ENCODE data around the gene PSMG3.

PSMG3 gene

DNA sequence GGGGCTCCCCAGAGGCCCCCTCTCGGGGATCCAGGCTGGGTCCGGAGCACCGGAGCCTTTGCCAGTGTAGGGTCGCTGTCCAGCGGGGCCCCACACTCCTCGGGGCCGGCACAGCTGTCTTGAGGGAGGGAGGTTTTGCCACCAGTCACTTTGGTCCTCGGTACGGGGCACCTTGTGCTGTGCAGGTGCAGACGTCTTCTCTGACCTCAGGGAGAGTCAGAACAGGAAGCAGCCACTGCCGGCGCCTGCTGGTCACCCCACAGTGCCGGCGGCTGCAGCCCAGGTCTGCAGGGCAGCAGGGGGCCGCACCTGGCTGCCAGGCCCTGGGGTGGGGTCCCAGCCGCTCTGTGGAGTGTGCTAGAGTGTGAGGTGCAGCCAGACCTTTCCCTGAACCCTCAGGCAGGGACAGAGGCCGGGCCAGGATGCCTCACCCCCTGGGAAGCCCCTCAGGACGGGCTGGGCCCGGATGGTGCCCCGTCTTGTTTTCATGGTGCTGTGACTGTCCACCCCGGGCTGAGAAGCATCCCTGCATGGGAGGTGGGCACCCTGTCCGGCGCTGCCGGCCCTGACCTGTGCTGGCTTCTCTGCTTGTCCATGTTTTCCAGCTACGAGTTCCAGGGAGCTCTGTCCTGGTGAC is 31.2 kb downstream of the PSMG3 start:
- Histone ChIP-seq H3K4me1 (peaks cover 13% of the 10 kb centered on the region), H3K9me3 (no peaks in the 10 kb centered on the region), H3K36me3 (replicated peaks) (peaks cover 18% of the 10 kb centered on the region), H3K4me3 (no peak overlapping the region), H3K27me3 (ENCODE audit: low read depth) (no peaks in the 10 kb centered on the region)
- no peak for DNase-seq (ENCODE audit: low spot score in 2 of 2)
- in situ Hi-C loops (cut with MboI; ENCODE audit: low sequenced_read_pairs): no loop called here

DNA sequence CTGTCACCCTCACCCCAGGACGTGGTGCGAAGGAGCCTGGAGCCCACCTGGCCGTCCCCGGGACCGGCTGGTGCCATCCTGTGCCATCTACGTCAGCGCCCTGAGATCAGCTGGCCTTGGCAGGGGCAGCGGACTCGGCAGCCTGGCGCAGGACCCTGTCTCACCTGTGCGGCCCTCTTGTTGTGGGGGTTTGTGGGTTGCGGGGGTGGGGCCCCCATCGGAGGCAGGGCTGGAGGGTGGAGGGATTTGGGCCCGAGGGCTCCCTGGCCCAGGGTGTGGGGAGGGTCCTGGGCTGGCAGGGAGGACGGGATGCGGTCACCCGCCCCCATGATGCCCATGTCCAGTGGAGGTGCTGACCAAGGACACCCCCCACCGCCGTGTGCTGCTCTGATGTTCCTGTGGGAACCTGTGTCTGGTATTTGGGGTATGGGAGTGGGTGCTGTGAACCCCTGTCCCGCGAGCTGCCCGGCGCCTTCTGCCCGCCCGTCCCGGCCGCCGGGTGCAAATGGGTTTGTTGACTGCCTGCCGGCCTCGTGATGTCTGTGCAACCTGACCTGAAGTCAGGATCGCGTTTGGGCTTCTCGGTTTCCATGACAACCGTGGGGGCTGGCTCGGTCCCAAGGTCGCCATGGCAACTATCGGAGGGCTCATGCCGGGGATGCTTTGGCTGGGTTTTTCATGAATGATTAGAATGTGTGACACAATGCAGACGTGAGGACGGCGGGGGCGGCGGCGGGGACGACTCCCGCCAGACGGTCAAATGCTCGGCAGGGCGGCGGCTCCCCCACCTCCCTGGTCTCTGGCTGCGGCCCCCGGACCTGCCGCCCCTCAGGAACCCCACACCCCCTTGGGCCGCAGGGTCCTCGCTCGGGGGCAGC is 32.1 kb downstream of the PSMG3 start:
- Histone ChIP-seq H3K27me3 (ENCODE audit: low read depth) (no peaks in the 10 kb centered on the region), H3K4me3 (no peak overlapping the region), H3K36me3 (replicated peaks) (peaks cover 18% of the 10 kb centered on the region), H3K4me1 (peaks cover 13% of the 10 kb centered on the region), H3K9me3 (no peaks in the 10 kb centered on the region)
- in situ Hi-C loops (cut with MboI; ENCODE audit: low sequenced_read_pairs): no loop called here
- DNase-seq (ENCODE audit: low spot score in 2 of 2): peak; percentile 40 to 84

DNA sequence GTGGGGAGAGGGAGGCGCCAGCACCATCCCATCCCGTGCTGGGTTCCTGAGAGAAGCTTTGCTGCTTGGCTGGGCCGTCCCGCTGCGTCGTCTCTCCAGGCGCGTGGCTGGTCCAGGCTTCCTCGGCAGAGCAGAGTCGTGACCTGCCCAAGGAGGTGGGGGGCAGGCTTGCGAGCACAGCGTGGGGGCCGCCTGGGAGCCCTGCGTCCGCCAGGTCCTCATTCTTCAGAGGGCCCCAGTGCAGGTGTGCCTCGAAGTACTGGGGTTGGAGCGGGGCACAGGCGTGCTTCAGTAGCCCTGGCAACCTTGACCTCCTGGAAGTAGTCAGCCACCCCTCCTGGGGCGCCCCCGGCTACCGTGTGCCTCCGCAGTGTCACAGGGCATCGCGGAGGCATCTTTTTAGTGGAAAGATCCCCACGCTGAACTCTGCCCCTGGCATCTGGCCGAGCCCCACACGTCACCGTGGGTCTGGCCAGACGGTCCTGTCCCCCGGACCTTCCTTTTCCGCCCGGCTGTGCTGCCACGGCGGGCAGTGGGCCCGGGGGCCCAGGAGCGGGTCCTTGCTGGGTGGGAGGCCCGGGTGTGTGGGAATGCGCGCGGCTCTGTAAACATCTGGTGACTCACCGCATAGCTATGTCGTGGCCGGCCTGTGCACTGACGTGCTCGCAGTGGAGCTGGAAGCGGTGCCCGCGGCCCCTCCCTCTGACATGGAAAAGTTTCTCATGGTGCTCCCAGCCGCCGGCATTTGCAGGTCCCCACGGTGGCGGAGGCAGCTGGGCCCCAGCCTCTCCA is 32.9 kb downstream of the PSMG3 start:
- H3K36me3 ChIP-seq (replicated peaks): peaks cover 18% of the 10 kb centered on the region
- no peak overlapping the region for H3K4me3 ChIP-seq
- no peaks in the 10 kb centered on the region for H3K9me3 ChIP-seq
- DNase-seq (ENCODE audit: low spot score in 2 of 2): peak; percentile 72 to 88
- peaks cover 21% of the 10 kb centered on the region for H3K4me1 ChIP-seq
- in situ Hi-C loops (cut with MboI; ENCODE audit: low sequenced_read_pairs): no loop called here
- H3K27me3 ChIP-seq (ENCODE audit: low read depth): no peaks in the 10 kb centered on the region

DNA sequence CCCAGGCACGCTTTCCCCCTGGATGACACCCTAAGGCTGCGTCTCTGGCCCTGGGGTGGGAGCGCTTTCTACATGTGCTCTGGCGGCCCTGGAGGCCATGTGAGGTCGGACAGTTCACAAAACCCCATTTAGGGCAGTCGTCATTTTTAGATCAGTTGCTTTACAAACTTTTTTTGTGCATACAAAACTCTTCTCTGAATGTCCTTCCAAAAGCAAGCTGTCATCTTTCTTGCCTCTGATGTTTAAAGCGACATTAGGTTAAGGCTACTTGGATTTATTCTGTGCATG is 33.4 kb downstream of the PSMG3 start:
- in situ Hi-C loops (cut with MboI; ENCODE audit: low sequenced_read_pairs): no loop called here
- H3K9me3 ChIP-seq: no peaks in the 10 kb centered on the region
- no peak for DNase-seq (ENCODE audit: low spot score in 2 of 2)
- peaks cover 18% of the 10 kb centered on the region for H3K36me3 ChIP-seq (replicated peaks)
- no peak overlapping the region for H3K4me3 ChIP-seq
- H3K27me3 ChIP-seq (ENCODE audit: low read depth): no peaks in the 10 kb centered on the region
- H3K4me1 ChIP-seq: peaks cover 25% of the 10 kb centered on the region

DNA sequence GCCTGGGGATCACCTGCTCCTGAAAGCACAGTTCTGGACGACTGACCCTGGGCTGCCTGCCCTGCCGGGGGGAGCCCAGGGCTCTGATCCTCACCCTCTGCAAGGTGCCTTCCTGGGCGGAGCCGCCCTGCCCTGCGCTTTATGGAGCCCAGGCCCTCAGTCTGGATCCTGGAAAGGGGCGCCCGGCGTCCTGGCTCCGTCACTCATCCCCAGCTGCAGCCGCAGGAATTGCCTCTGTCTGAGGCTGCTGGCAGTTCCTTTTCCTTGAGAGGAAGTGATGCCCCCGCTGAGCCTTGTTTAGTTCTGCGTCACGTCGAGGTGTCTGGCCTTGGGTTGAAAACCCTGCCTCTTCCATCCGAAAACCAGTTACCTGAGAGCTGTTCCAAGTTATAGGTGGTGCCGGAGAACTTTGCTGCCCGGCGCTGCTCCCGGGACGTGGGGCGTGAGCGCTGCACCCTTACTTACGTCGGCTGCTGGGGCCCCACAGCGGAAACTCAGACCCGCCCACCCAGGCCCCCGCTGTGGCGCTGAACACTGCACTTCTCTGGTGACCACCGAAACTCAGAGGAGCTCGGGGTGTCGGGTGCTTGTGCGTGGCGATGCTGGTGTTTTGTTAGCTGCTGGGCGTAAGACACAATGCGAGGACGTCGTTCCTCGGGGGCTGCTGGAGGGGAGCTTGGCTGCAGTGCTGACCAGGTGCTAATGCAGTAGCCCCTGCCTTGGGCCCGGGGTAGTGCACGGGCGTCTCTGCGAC is 34.0 kb downstream of the PSMG3 start:
- Histone ChIP-seq H3K4me1 (peaks cover 25% of the 10 kb centered on the region), H3K4me3 (no peak overlapping the region), H3K27me3 (ENCODE audit: low read depth) (no peaks in the 10 kb centered on the region), H3K36me3 (replicated peaks) (peaks cover 16% of the 10 kb centered on the region), H3K9me3 (no peaks in the 10 kb centered on the region)
- in situ Hi-C loops (cut with MboI; ENCODE audit: low sequenced_read_pairs): no loop called here
- no peak for DNase-seq (ENCODE audit: low spot score in 2 of 2)

DNA sequence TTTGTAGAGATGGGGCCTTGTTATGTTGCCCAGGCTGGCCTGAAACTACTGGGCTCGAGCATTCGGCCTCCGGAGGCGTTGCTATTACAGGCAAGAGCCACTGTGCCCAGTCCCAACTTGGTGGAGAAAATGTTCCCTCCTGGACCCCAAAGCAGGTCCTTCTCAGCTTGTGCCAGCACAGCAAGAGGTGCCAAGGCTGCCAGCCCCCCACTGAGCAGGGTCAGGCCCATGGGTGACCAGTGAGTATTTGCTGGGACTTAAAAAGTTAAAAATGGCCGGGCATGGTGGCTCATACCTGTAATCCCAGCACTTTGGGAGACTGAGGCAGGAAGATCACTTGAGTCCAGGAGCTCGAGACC is 34.8 kb downstream of the PSMG3 start:
- peaks cover 25% of the 10 kb centered on the region for H3K4me1 ChIP-seq
- H3K36me3 ChIP-seq (replicated peaks): peaks cover 11% of the 10 kb centered on the region
- in situ Hi-C loops (cut with MboI; ENCODE audit: low sequenced_read_pairs): no loop called here
- H3K9me3 ChIP-seq: no peaks in the 10 kb centered on the region
- H3K27me3 ChIP-seq (ENCODE audit: low read depth): no peaks in the 10 kb centered on the region
- DNase-seq (ENCODE audit: low spot score in 2 of 2): no peak
- H3K4me3 ChIP-seq: no peak overlapping the region

DNA sequence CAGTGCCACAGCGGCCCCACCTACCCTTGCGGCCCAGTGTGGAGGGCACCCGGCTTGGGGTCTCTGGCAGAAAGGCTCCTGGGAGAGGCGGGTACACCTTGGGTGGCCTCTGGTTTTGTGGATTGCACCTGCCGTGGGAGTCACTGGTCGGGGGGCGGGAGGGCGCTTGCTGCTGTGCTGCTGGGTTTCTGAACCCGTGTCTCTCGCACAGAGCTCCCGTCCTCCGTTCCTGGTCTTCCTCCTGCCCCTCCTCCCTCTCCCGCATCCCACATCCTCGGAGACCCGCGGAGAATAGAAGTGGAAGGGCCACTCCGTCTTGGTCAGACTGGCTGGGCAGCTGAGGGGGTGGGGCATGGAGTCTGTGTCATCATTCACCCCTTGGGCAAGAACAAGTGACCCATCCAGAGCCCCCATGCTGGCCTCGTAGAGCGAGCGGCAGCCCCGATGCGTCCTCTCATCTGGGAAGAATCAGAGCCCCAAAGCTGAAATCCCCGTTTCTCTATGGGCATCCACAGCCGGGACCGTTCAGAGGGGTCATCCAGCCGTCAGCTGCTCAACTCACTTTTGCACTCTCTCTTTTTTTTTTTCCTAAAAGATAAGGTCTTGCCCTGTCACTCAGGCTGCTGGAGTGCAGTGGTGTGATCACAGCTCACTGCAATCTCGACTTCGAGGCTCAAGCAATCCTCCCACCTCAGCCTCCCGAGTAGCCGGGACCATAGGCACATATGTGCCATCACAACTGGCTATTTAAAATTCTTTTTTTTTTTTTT is 35.3 kb downstream of the PSMG3 start:
- H3K9me3 ChIP-seq: no peaks in the 10 kb centered on the region
- H3K27me3 ChIP-seq (ENCODE audit: low read depth): no peaks in the 10 kb centered on the region
- H3K36me3 ChIP-seq (replicated peaks): peaks cover 6% of the 10 kb centered on the region; the same call in 1 of the 2 replicates
- peaks cover 25% of the 10 kb centered on the region for H3K4me1 ChIP-seq
- no peak overlapping the region for H3K4me3 ChIP-seq
- in situ Hi-C loops (cut with MboI; ENCODE audit: low sequenced_read_pairs): no loop called here
- DNase-seq (ENCODE audit: low spot score in 2 of 2): no peak

DNA sequence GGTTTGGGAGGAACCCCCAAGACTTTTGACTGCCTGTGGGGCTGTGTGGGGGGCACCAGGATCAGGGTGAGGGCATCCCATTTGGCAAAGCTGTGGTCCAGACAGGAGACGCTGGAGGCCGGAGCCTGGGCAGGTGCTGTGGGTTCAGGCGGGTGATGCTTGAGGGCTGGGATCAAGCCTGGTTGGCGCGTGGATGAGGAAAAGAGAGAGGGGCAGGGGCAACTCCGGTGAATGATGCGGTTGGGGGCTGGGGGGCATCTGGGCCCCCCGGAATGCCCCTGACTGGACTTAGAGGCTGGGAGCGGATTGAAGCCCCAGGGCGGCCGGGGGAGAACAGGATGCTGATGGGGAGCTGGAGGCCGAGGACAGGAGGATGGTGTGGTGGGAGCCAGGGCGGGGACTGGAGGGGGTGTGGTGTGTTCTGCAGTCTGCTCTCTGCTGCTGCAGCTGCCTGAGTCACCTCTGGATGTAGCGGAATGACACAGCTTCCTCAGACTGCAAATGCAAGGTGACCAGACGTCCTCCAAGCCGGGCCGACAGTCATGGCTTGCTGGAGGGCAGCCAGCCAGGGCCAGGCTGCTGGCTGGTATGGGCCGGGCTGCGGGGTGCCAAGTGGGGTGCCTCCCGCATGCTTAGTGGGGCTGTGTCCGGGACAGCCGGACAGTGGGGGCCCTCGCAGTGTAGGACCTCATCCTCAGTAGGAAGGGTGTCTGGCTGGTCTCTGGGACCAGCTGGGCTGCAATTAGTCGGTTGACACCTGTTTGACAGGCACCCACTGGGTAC is 36.1 kb downstream of the PSMG3 start:
- Histone ChIP-seq H3K9me3 (no peaks in the 10 kb centered on the region), H3K36me3 (replicated peaks) (peaks cover 2% of the 10 kb centered on the region; the same call in 1 of the 2 replicates), H3K4me1 (peaks cover 25% of the 10 kb centered on the region), H3K4me3 (no peak overlapping the region), H3K27me3 (ENCODE audit: low read depth) (no peaks in the 10 kb centered on the region)
- in situ Hi-C loops (cut with MboI; ENCODE audit: low sequenced_read_pairs): no loop called here
- peak in 1 of 2 experiments; percentile 39 for DNase-seq (ENCODE audit: low spot score in 2 of 2)

DNA sequence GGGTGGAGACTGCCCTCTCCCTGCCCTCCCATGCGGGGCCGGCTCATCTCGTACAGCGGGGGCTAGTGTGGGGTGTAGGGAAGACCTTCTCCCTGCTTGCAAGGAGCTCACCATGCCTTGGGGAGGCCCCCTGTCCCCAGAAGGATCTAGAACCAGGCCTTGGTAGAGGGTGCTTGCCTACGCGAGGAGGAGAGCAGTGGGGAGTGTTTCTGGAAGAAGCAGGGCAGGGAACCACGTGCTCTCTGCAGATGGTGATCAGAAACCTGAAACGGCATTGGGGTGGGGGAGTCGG is 36.6 kb downstream of the PSMG3 start:
- H3K9me3 ChIP-seq: no peaks in the 10 kb centered on the region
- no peaks in the 10 kb centered on the region for H3K27me3 ChIP-seq (ENCODE audit: low read depth)
- H3K4me3 ChIP-seq: peak overlapping the region; percentile 49; the same call in 1 of the 2 replicates
- H3K4me1 ChIP-seq: peaks cover 25% of the 10 kb centered on the region
- DNase-seq (ENCODE audit: low spot score in 2 of 2): no peak
- in situ Hi-C loops (cut with MboI; ENCODE audit: low sequenced_read_pairs): no loop called here
- H3K36me3 ChIP-seq (replicated peaks): peaks cover 2% of the 10 kb centered on the region; the same call in 1 of the 2 replicates

DNA sequence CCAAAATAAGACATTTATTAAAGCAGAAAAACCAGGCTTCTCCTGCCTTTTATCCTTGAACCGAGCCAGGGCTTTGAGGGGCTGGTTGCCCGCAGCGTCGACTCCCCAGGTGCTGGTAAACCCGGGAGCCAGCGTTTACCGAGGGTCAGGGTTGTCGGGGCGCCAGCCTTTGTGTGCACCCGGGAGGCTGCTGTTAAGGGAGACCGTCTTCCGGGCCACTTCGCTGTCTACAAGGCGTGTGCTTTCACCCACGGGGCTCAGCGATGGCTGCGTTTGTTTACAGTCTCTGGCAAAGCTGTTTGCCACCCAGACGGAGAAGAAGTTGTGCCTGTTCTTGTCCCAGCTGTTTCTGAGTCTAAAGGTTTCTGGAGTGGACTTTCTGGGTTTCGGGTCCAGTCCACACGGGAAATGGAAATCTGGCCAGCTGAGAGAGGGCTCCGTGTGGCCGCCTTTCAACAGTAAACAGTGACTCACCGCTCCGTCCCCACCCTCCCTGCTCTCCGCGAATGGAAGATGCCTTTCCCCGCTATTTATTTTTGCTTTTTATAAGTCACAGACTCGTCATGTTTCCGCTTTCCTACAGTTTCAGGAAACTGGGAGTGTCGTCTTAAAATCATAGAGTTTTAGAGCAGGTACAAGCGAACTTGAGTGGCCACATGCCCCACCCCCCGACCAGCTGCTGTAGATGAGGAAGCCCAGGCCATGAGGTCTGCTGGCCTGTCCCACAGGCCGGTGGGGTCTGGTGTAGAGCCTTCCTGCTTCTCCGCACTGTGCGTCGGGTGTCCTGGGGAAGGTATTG is 37.2 kb downstream of the PSMG3 start:
- no peak for DNase-seq (ENCODE audit: low spot score in 2 of 2)
- Histone ChIP-seq H3K4me3 (peak overlapping the region; percentile 49), H3K27me3 (ENCODE audit: low read depth) (no peaks in the 10 kb centered on the region), H3K9me3 (no peaks in the 10 kb centered on the region), H3K36me3 (replicated peaks) (peaks cover 2% of the 10 kb centered on the region; the same call in 1 of the 2 replicates), H3K4me1 (peaks cover 22% of the 10 kb centered on the region)
- in situ Hi-C loops (cut with MboI; ENCODE audit: low sequenced_read_pairs): no loop called here

DNA sequence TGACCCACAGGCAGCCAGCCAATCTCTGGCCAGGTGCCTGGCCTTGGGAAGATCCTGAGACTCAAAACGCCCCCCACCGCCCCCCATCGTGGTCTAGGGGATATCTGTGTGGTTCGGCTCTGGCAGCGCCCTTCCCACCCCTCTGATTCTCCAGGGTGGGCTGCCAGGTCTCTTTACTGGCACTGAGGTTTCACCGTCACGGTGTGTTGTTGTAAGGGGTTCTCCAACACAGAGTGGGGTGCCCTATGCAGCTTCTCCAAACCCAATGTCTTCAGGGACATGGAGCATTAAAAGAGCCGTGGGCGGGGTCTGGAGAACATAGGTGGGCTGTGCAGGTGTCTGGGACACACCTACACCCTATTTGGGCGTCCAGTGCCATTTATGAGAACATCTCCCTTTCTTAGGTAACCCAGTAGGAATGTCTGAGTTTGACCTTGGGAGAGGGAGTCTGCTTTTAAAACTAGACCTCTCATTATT is 37.8 kb downstream of the PSMG3 start:
- in situ Hi-C loops (cut with MboI; ENCODE audit: low sequenced_read_pairs): no loop called here
- no peak for DNase-seq (ENCODE audit: low spot score in 2 of 2)
- H3K4me1 ChIP-seq: peaks cover 17% of the 10 kb centered on the region
- peak overlapping the region; percentile 49 for H3K4me3 ChIP-seq
- no peaks in the 10 kb centered on the region for H3K9me3 ChIP-seq
- peaks cover 2% of the 10 kb centered on the region; the same call in 1 of the 2 replicates for H3K36me3 ChIP-seq (replicated peaks)
- H3K27me3 ChIP-seq (ENCODE audit: low read depth): no peaks in the 10 kb centered on the region
